Measurements from ENCODE around the gene FAM171A1. TPM values are rescaled to one million over a fixed set of nuclear protein-coding genes. Genes with fewer than 3 reads are reported as not detected.
A peak's percentile ranks its signal among the peaks of the same experiment; 100 is the strongest.

FAM171A1 gene
- total and polyA plus RNA-seq, 8 donors = 12.4 to 34.1 (median 21.4) TPM

- TF ChIP-seq, protein P1, sequence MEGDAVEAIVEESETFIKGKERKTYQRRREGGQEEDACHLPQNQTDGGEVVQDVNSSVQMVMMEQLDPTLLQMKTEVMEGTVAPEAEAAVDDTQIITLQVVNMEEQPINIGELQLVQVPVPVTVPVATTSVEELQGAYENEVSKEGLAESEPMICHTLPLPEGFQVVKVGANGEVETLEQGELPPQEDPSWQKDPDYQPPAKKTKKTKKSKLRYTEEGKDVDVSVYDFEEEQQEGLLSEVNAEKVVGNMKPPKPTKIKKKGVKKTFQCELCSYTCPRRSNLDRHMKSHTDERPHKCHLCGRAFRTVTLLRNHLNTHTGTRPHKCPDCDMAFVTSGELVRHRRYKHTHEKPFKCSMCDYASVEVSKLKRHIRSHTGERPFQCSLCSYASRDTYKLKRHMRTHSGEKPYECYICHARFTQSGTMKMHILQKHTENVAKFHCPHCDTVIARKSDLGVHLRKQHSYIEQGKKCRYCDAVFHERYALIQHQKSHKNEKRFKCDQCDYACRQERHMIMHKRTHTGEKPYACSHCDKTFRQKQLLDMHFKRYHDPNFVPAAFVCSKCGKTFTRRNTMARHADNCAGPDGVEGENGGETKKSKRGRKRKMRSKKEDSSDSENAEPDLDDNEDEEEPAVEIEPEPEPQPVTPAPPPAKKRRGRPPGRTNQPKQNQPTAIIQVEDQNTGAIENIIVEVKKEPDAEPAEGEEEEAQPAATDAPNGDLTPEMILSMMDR (IDR thresholded peaks at IDR 0.05) = no peak
- intact Hi-C loops (cut with DNase I) = no loop called here
- Histone ChIP-seq H3K27ac (peak overlapping the region in 2 of 4 donors; percentile 18 to 44), H3K9me3 (no peaks in the 10 kb centered on the region), H3K4me3 (no peak overlapping the region), H3K27me3 (no peaks in the 10 kb centered on the region), H3K36me3 (no peaks in the 10 kb centered on the region), H3K4me1 (peaks cover 3 to 9% (median 4%) of the 10 kb centered on the region in 3 donors)
- DNase-seq (no peak), ATAC-seq (peak; percentile 38 to 82 (median 66)), FAIRE-seq (no peak)
- 22 to 23% methylated on average over 3 of the region's 3 CpGs for WGBS, 2 donors
These were observed 140.8 kb downstream of the FAM171A1 start for GRCh38 chr10:15230257-15230656.

DNA sequence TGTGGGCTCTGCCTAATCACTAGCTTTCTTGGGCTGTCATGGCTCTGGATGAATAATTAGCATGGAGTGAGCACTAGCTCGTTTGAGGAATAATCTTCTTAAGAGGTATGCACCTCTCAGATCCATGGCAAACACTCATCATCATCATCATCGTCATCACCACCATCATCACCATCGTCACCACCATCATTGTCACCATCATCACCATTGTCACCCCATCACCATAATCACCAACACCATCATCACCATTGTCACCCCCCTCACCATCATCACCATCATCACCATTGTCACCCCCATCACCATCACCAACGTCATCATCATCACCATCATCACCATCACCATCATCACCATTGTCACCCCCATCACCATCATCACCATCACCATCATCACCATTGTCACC lies 141.8 kb downstream of the FAM171A1 start:
- Histone ChIP-seq H3K27me3 (no peaks in the 10 kb centered on the region), H3K4me3 (no peak overlapping the region), H3K27ac (no peak overlapping the region), H3K4me1 (peaks cover 3 to 9% (median 4%) of the 10 kb centered on the region in 3 donors), H3K36me3 (no peaks in the 10 kb centered on the region), H3K9me3 (no peaks in the 10 kb centered on the region)
- FAIRE-seq = no peak
- no peak for ATAC-seq
- intact Hi-C loops (cut with DNase I) = no loop called here
- TF ChIP-seq, protein P1 (IDR thresholded peaks at IDR 0.05) = no peak
- WGBS, 2 donors = 61 to 69% methylated on average over 4 of the region's 4 CpGs
- DNase-seq = no peak

DNA sequence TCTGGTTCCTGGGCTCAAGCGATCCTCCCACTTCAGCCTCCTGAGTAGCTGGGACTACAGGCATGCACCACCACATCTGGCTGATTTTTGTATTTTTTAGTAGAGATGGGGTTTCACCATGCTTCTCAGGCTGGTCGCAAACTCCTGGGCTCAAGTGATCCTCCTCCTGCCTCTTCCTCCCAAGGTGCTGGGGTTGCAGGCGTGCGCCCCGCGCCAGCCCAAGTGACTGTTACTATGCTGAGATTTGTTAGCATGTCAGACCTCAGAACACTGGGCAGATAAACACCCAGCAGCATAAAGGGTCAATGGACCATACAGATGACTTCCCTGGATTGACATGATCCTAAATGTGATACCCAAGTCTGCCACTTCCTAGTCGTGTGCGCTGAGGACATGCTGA lies 142.7 kb downstream of the FAM171A1 start:
- no peak overlapping the region for H3K4me3 ChIP-seq
- WGBS, 2 donors = 80 to 96% methylated on average over 8 of the region's 8 CpGs
- FAIRE-seq = no peak

GRCh38 chr10:15227611-15228372 lies 143.3 kb downstream of the FAM171A1 start:
- 50 to 53% methylated on average over 5 of the region's 5 CpGs for WGBS, 2 donors
- no peak for FAIRE-seq
- peak in 2 of 4 donors; percentile 34 to 58 for ATAC-seq

More for the DNA sequence above, 142.7 kb downstream of the FAM171A1 start:
- no peaks in the 10 kb centered on the region for H3K9me3 ChIP-seq
- intact Hi-C loops (cut with DNase I) = no loop called here
- ATAC-seq = no peak
- DNase-seq = no peak
- H3K4me1 ChIP-seq = peaks cover 3 to 9% (median 4%) of the 10 kb centered on the region in 3 donors
- TF ChIP-seq, protein P1 (IDR thresholded peaks at IDR 0.05) = no peak
- no peak overlapping the region for H3K27ac ChIP-seq
- no peaks in the 10 kb centered on the region for H3K27me3 ChIP-seq
- no peaks in the 10 kb centered on the region for H3K36me3 ChIP-seq

More at GRCh38 chr10:15227611-15228372, 143.3 kb downstream of the FAM171A1 start:
- H3K27ac ChIP-seq = no peak overlapping the region
- no peak for DNase-seq
- peaks cover 3 to 9% (median 4%) of the 10 kb centered on the region in 3 donors for H3K4me1 ChIP-seq
- H3K9me3 ChIP-seq = no peaks in the 10 kb centered on the region
- H3K36me3 ChIP-seq = no peaks in the 10 kb centered on the region
- TF ChIP-seq, protein P1 (IDR thresholded peaks at IDR 0.05) = no peak
- intact Hi-C loops (cut with DNase I) = no loop called here
- no peak overlapping the region for H3K4me3 ChIP-seq
- H3K27me3 ChIP-seq = no peaks in the 10 kb centered on the region

All from pancreas (tissue), 10 donors.